AG09309 (cell line): ENCODE measurements around the gene VKORC1L1.
"Not testable (repeated sequence)": the region's sequence is repeated elsewhere in the genome, so short reads cannot be mapped to it uniquely, and the experiment has no call there.

Experiments
- DNase-seq: peaks from one replicate; pipeline ENCODE4 v3.0.0-alpha.2; 2010; ENCODE audit warnings: low read depth
- H3K4me3 ChIP-seq: 2 replicates; pipeline ENCODE4 v1.5.1; 2011; ENCODE audit warnings: mild to moderate bottlenecking, low read depth, low read length, moderate library complexity; ENCODE audit not compliant: control insufficient read depth
- TF ChIP-seq, protein P1 (sequence below): IDR thresholded peaks from 2 replicates; pipeline ENCODE4 v1.5.1; 2011; ENCODE audit warnings: mild to moderate bottlenecking, low read depth, low read length, inconsistent platforms; ENCODE audit not compliant: insufficient read depth, control insufficient read depth; ENCODE audit errors: missing control alignments

The VKORC1L1 gene

DNA sequence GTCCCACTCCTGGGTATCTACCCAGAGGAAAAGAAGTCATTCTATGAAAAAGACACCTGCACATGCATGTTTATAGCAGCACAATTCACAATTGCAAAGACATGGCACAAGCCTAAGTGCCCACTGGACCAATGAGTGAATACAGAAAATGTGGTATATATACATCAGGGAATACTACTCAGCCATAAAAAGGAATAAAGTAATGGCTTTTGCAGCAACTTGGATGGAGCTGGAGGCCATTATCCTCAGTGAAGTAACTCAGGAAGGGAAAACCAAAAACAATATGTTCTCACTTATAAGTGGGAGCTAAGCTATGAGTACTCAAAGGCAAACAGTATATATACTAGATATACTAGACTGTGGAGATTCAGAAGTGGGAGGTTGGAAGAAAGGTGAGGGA is 53.7 kb downstream of the VKORC1L1 start:
- no peak overlapping the region for H3K4me3 ChIP-seq
- TF ChIP-seq, protein P1, sequence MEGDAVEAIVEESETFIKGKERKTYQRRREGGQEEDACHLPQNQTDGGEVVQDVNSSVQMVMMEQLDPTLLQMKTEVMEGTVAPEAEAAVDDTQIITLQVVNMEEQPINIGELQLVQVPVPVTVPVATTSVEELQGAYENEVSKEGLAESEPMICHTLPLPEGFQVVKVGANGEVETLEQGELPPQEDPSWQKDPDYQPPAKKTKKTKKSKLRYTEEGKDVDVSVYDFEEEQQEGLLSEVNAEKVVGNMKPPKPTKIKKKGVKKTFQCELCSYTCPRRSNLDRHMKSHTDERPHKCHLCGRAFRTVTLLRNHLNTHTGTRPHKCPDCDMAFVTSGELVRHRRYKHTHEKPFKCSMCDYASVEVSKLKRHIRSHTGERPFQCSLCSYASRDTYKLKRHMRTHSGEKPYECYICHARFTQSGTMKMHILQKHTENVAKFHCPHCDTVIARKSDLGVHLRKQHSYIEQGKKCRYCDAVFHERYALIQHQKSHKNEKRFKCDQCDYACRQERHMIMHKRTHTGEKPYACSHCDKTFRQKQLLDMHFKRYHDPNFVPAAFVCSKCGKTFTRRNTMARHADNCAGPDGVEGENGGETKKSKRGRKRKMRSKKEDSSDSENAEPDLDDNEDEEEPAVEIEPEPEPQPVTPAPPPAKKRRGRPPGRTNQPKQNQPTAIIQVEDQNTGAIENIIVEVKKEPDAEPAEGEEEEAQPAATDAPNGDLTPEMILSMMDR = no peak

GRCh38 chr7:65927489-65928448 is 54.9 kb downstream of the VKORC1L1 start:
- TF ChIP-seq, protein P1 = no peak
- H3K4me3 ChIP-seq = no peak overlapping the region
- no peak for DNase-seq

More for the DNA sequence above, 53.7 kb downstream of the VKORC1L1 start:
- no peak for DNase-seq

DNA sequence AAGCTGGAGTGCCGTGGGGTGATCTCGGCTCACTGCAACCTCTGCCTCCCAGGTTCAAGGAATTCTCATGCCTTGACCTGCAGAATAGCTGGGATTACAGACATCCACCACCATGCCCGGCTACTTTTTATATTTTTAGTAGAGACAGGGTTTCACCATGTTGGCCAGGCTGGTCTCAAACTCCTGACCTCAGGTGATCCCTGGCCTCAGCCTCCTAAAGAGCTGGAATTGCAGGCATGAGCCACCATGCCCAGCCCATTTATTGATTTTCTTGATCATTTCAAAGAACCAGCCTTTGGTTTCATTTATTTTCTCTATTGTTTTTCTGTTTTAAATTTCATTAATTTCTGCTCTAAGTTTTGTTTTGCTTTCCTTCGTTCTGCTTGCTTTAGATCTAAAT is 58.8 kb downstream of the VKORC1L1 start:
- TF ChIP-seq, protein P1 = no peak
- DNase-seq = no peak
- no peak overlapping the region for H3K4me3 ChIP-seq

GRCh38 chr7:65937296-65937695 is 64.4 kb downstream of the VKORC1L1 start:
- TF ChIP-seq, protein P1 = no peak
- DNase-seq = no peak
- H3K4me3 ChIP-seq = no peak overlapping the region

DNA sequence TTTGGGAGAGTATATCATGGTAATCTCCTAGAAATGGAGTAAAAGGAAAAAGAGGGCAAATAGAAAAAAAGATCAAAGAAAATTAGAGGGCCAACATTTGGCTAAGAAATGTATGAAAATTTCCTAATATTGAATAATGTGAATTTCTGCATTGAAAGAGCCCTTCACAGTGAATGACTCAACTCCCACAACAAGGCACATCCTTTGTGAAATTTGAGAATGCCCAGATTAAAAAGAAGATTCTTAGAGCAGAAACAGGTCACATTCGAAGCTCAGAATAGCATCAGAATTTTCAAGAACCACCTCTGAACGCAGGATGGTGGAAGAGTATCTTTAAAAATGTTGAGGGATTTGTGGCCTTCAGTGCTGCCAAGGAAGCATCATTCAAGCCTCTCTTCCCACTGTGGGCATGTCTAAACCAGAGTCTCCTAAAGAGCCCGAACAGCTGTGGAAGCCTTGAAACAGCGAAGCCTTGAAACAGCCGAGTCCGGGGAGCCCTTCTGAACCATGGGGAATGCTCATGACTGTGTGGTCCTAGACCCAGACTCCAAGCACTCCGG is 65.5 kb downstream of the VKORC1L1 start:
- TF ChIP-seq, protein P1 = no peak
- peak; percentile 2 for DNase-seq
- no peak overlapping the region for H3K4me3 ChIP-seq

- DNase-seq, H3K4me3 ChIP-seq: not testable (repeated sequence)
Observed at GRCh38 chr7:65945787-65946186, 72.9 kb downstream of the VKORC1L1 start.

GRCh38 chr7:65946904-65947303 is 74.0 kb downstream of the VKORC1L1 start:
- TF ChIP-seq, protein P1 = no peak
- no peak overlapping the region for H3K4me3 ChIP-seq
- DNase-seq = no peak
